Measurements from ENCODE around the gene SMLR1. TPM values are rescaled to one million over a fixed set of nuclear protein-coding genes. Genes with fewer than 3 reads are reported as not detected.

Gene SMLR1
- total RNA-seq, 1 experiment from 2014 or later = not detected

Other genes starting within 250 kb of the SMLR1 start
- 17.5 and 18.3 TPM in 2 replicates for gene EPB41L2, start 235.8 kb downstream of the SMLR1 start, total RNA-seq (2014; rRNA removed; shearing (Covaris generic))